Measurements from ENCODE around the gene UBFD1. TPM values are rescaled to one million over a fixed set of nuclear protein-coding genes. Genes with fewer than 3 reads are reported as not detected.
"Not testable (repeated sequence)": the region's sequence is repeated elsewhere in the genome, so short reads cannot be mapped to it uniquely, and the experiment has no call there.

The UBFD1 gene
- total RNA-seq = 10 to 100 TPM; 53.9 to 54.4 TPM

DNA sequence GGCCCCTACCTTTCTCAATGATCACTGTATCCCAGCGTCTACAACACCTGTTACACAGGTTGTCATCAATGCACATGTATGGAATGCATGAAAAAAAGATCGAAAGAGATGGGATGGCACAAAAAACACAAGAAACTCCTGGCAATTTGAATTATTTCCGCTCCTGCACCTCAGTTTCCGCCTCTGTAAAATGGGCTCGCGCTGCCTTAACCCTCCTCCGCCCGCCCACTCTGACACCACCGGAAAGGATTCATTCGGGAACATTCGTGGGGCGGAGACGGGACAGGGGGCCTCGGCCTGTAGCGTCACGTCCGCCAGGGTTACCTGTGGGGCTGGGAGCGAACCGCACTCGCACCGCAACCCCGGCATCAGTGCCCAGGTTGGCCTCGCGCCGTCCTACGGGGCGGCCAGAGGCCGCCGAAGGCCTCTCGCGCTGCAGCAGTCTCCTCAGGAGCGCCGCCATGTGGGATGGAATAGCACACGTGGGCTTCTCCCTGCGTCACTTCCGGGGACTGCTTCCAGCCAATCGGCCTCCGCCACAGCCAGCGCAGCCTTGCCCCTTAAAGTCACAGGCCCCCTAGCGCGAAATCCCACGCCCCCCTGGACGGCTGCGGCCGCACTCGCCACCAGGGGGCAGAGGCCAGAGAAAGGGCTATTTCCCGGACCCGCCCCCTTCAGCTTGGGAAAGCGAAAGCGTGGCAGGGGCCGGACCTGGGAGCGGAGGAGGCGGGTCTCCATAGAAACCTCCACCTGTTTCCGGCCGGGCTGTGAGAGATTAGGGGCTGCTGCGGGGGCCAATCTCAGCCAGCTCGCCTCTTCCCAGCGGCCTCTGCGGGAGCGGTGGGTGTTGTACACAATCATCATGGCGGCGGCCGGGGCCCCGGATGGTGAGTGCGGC lies at the start of gene UBFD1, which contains the start of gene EARS2:
Gene UBFD1, plus strand, starts transcription at position 847 of the 898 bp plus-strand sequence. Its CDS starts 16 bp downstream, at position 863.
Gene EARS2, minus strand, starts transcription at position 470 of the 898 bp plus-strand sequence. Its CDS starts 7 bp downstream, at position 463.
- Mint-ChIP-seq H3K36me3 (peaks cover 14% of the 10 kb centered on the region), H3K27ac (peak within 1 kb of the TSS; percentile 85), H3K4me1 (ENCODE audit: low read depth) (peaks cover 41% of the 10 kb centered on the region), H3K27me3 (no peaks in the 10 kb centered on the region), H3K9me3 (no peaks in the 10 kb centered on the region), H3K4me3 (peak within 1 kb of the TSS; percentile 90)
- intact Hi-C loops (cut with micrococcal nuclease) = loop anchor here (1.0 to 5.0 kb wide), 6 partner anchors 39 to 120 kb away; partner anchors contain the start of genes COG7, DCTN5, GGA2 and NDUFAB1
- POLR2A ChIA-PET = interaction anchor here (0.6 to 1.5 kb wide), 7 partner anchors 14 to 307 kb away, joined by 3 to 6 read pairs (median 3); partner anchors contain the start of genes COG7, DCTN5 and PALB2
- peak; percentile 99 for DNase-seq
- CTCF ChIA-PET = interaction anchor here (0.7 to 3.7 kb wide), 10 partner anchors 9 to 105 kb away, joined by 3 to 13 read pairs (median 3); partner anchors contain the start of genes DCTN5, NDUFAB1 and PALB2

- Mint-ChIP-seq H3K27me3 (no peaks in the 10 kb centered on the region), H3K4me1 (ENCODE audit: low read depth) (peaks cover 58% of the 10 kb centered on the region), H3K4me3 (peak overlapping the region; percentile 84), H3K36me3 (peaks cover 14% of the 10 kb centered on the region), H3K27ac (no peak overlapping the region), H3K9me3 (no peaks in the 10 kb centered on the region)
- intact Hi-C loops (cut with micrococcal nuclease) = loop anchor here (10.0 kb wide), 2 partner anchors 136 to 166 kb away; partner anchors contain the start of genes DCTN5, PALB2 and PLK1
- CTCF ChIA-PET = interaction anchor here (0.6 kb wide), 2 partner anchors 9 to 1160 kb away, joined by 3 read pairs; no protein-coding TSS in a partner anchor
- POLR2A ChIA-PET = interaction anchor here (1.1 to 1.5 kb wide), 2 partner anchors 37 to 49 kb away, joined by 3 to 5 read pairs; partner anchors contain the start of genes EARS2 and UBFD1
- no peak for DNase-seq
Measured at GRCh38 chr16:23508589-23509440, 48.7 kb upstream of the UBFD1 start.

- H3K27me3 Mint-ChIP-seq = no peaks in the 10 kb centered on the region
- peaks cover 14% of the 10 kb centered on the region for H3K36me3 Mint-ChIP-seq
- peak overlapping the region; percentile 84 for H3K4me3 Mint-ChIP-seq
- ChIA-PET POLR2A (interaction anchor here (1.1 to 1.5 kb wide), 2 partner anchors 37 to 48 kb away, joined by 3 to 5 read pairs; partner anchors contain the start of genes EARS2 and UBFD1), CTCF (interaction anchor here (1.0 kb wide), 1 partner anchor 90 kb away, joined by 3 read pairs; no protein-coding TSS in a partner anchor)
- no peaks in the 10 kb centered on the region for H3K9me3 Mint-ChIP-seq
- H3K27ac Mint-ChIP-seq = no peak overlapping the region
- DNase-seq = no peak
- intact Hi-C loops (cut with micrococcal nuclease) = loop anchor here (10.0 kb wide), 2 partner anchors 135 to 165 kb away; partner anchors contain the start of genes DCTN5, PALB2 and PLK1
- H3K4me1 Mint-ChIP-seq (ENCODE audit: low read depth) = peaks cover 58% of the 10 kb centered on the region
Measured at GRCh38 chr16:23509441-23509754, 48.1 kb upstream of the UBFD1 start.

- CTCF ChIA-PET = interaction anchor here (0.7 to 1.0 kb wide), 2 partner anchors 74 to 89 kb away, joined by 3 to 4 read pairs; no protein-coding TSS in a partner anchor
- POLR2A ChIA-PET = interaction anchor here (1.1 kb wide), 1 partner anchor 36 kb away, joined by 5 read pairs; no protein-coding TSS in a partner anchor
- peak; percentile 33 for DNase-seq
- H3K4me1 Mint-ChIP-seq (ENCODE audit: low read depth) = peaks cover 58% of the 10 kb centered on the region
- H3K9me3 Mint-ChIP-seq = no peaks in the 10 kb centered on the region
- H3K27me3 Mint-ChIP-seq = no peaks in the 10 kb centered on the region
- intact Hi-C loops (cut with micrococcal nuclease) = loop anchor here (1.0 to 10.0 kb wide), 3 partner anchors 48 to 165 kb away; partner anchors contain the start of genes DCTN5, EARS2, PALB2 and PLK1
- peak overlapping the region; percentile 83 for H3K27ac Mint-ChIP-seq
- H3K36me3 Mint-ChIP-seq = peaks cover 14% of the 10 kb centered on the region
- peak overlapping the region; percentile 84 for H3K4me3 Mint-ChIP-seq
Measured at GRCh38 chr16:23509782-23510163, 47.8 kb upstream of the UBFD1 start.

- Mint-ChIP-seq H3K4me3 (peak within 1 kb of the TSS; percentile 84), H3K27me3 (no peaks in the 10 kb centered on the region), H3K9me3 (no peaks in the 10 kb centered on the region), H3K4me1 (ENCODE audit: low read depth) (peaks cover 58% of the 10 kb centered on the region), H3K36me3 (peaks cover 14% of the 10 kb centered on the region), H3K27ac (peak within 1 kb of the TSS; percentile 83)
- intact Hi-C loops (cut with micrococcal nuclease) = loop anchor here (1.0 kb wide), 1 partner anchor 47 kb away; the partner anchor contains the start of genes EARS2 and UBFD1
- ChIA-PET CTCF (interaction anchor here (0.7 to 1.0 kb wide), 3 partner anchors 75 to 293 kb away, joined by 3 to 4 read pairs (median 4); no protein-coding TSS in a partner anchor), POLR2A (interaction anchor here (1.1 kb wide), 1 partner anchor 36 kb away, joined by 5 read pairs; no protein-coding TSS in a partner anchor)
- DNase-seq = peak; percentile 84
Measured at GRCh38 chr16:23510164-23510914, 47.2 kb upstream of the UBFD1 start, which contains the start of gene GGA2. Gene GGA2, minus strand, starts transcription at chr16:23510494. Its CDS starts 83 bp downstream, at chr16:23510411.

- Mint-ChIP-seq H3K27ac (peak overlapping the region; percentile 69), H3K36me3 (peaks cover 16% of the 10 kb centered on the region), H3K4me3 (peak overlapping the region; percentile 75), H3K4me1 (ENCODE audit: low read depth) (peaks cover 57% of the 10 kb centered on the region)
- POLR2A ChIA-PET, H3K9me3 Mint-ChIP-seq, H3K27me3 Mint-ChIP-seq, DNase-seq: not testable (repeated sequence)
- CTCF ChIA-PET = interaction anchor here (1.0 kb wide), 1 partner anchor 292 kb away, joined by 4 read pairs; no protein-coding TSS in a partner anchor
- intact Hi-C loops (cut with micrococcal nuclease) = loop anchor here (1.0 kb wide), 1 partner anchor 46 kb away; the partner anchor contains the start of genes EARS2 and UBFD1
Measured at GRCh38 chr16:23510915-23511270, 46.6 kb upstream of the UBFD1 start.

- DNase-seq = no peak
- H3K27ac Mint-ChIP-seq = no peak overlapping the region
- intact Hi-C loops (cut with micrococcal nuclease) = no loop called here
- CTCF ChIA-PET = interaction anchor here (1.0 kb wide), 1 partner anchor 292 kb away, joined by 4 read pairs; no protein-coding TSS in a partner anchor
- no peaks in the 10 kb centered on the region for H3K27me3 Mint-ChIP-seq
- POLR2A ChIA-PET = no interaction called here
- no peaks in the 10 kb centered on the region for H3K9me3 Mint-ChIP-seq
- peaks cover 16% of the 10 kb centered on the region for H3K36me3 Mint-ChIP-seq
- peak overlapping the region; percentile 51 for H3K4me3 Mint-ChIP-seq
- H3K4me1 Mint-ChIP-seq (ENCODE audit: low read depth) = peaks cover 56% of the 10 kb centered on the region
Measured at GRCh38 chr16:23511731-23512130, 45.8 kb upstream of the UBFD1 start.

DNA sequence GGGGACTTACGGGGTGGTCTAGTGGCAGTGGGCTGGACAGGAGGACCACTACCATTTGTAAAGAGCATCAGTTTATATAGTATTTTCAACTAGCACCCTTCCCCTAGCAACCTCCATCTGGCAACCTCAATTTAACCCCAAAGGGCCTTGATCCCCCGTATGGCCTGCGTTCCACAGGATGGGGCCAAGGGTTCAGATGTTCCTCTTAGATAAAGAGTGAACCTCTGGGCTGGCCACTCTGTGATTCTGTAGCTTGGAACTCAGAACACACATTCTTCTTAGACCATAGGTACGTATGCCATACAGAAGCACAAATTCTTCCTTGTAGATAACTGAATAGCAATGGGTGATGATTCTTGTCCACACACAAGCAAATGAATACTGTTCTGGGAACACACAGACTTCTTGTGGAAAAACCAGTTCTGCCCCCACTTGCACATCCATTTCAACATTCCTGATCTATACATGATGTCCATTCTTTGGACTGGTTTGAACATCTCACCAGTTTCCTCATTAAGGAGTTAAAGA lies 45.3 kb upstream of the UBFD1 start:
- Mint-ChIP-seq H3K27ac (no peak overlapping the region), H3K9me3 (no peaks in the 10 kb centered on the region), H3K4me3 (no peak overlapping the region), H3K36me3 (peaks cover 14% of the 10 kb centered on the region), H3K4me1 (ENCODE audit: low read depth) (peaks cover 52% of the 10 kb centered on the region), H3K27me3 (no peaks in the 10 kb centered on the region)
- ChIA-PET CTCF (no interaction called here), POLR2A (no interaction called here)
- no peak for DNase-seq
- intact Hi-C loops (cut with micrococcal nuclease) = no loop called here

DNA sequence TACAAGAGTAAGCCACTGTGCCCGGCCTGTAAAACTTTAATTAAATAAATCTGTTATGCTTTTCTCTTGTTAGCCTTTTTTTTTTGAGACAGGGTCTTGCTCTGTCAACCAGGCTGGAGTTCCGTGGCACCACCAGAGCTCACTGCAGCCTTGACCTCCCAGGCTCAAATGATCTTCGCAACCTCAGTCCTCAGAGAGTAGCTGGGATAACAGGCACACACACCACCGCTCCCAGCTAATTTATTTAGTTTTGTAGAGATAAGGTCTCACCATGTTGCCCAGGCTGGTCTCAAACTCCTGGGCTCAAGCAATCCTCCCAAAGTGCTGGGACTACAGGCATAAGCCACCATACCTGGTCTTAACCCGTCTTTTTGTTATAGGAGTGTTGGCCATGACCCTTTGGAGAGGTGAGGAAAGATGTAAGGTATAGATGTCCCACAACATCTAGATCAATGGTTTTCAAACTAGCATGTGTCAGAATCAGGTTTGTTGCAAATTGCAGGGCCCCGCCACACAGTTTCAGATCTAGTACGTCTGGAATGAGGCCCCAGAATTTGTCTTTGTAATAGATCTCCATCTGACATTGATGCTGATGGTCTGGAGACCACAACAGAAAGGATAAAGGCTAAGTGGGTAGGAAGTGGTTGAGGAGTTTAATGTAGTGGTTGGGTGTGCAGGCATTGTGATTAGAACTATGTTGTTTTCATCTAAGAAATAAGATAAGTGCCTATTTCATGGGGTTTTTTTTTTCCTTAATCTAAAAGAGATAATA lies 43.0 kb upstream of the UBFD1 start:
- H3K9me3 Mint-ChIP-seq = no peaks in the 10 kb centered on the region
- H3K36me3 Mint-ChIP-seq = peaks cover 7% of the 10 kb centered on the region
- DNase-seq = peak; percentile 50
- ChIA-PET POLR2A (interaction anchor here (0.8 kb wide), 1 partner anchor 10 kb away, joined by 4 read pairs; no protein-coding TSS in a partner anchor), CTCF (interaction anchor here (0.6 to 1.3 kb wide), 3 partner anchors 10 to 213 kb away, joined by 3 read pairs; no protein-coding TSS in a partner anchor)
- H3K4me3 Mint-ChIP-seq = no peak overlapping the region
- peaks cover 40% of the 10 kb centered on the region for H3K4me1 Mint-ChIP-seq (ENCODE audit: low read depth)
- intact Hi-C loops (cut with micrococcal nuclease) = no loop called here
- peak overlapping the region; percentile 31 for H3K27ac Mint-ChIP-seq
- H3K27me3 Mint-ChIP-seq = no peaks in the 10 kb centered on the region

- Mint-ChIP-seq H3K36me3 (peaks cover 11% of the 10 kb centered on the region), H3K27ac (no peak overlapping the region), H3K4me1 (ENCODE audit: low read depth) (peaks cover 35% of the 10 kb centered on the region), H3K4me3 (no peak overlapping the region), H3K9me3 (no peaks in the 10 kb centered on the region), H3K27me3 (no peaks in the 10 kb centered on the region)
- DNase-seq = no peak
- ChIA-PET POLR2A (no interaction called here), CTCF (no interaction called here)
- intact Hi-C loops (cut with micrococcal nuclease) = no loop called here
Measured at GRCh38 chr16:23515881-23516280, 41.6 kb upstream of the UBFD1 start.
